Right atrium auricular region (tissue), 2 donors: Measurements from ENCODE around the gene CDK11B. TPM values are rescaled to one million over a fixed set of nuclear protein-coding genes. Genes with fewer than 3 reads are reported as not detected.
"Not testable (repeated sequence)": the region's sequence is repeated elsewhere in the genome, so short reads cannot be mapped to it uniquely, and the experiment has no call there.

Experiments used
- DNase-seq: peaks from one replicate; pipeline ENCODE4 v3.0.0-alpha.2; 2019; ENCODE audit warnings: low spot score
- H3K27ac ChIP-seq, 2 donors: fragments of 200-600 bp; sonication (generic); 1 replicate in 1 of 2; 2 replicates in 1 of 2; pipeline ENCODE4 v1.5.1; 2016 to 2019
- H3K27me3 ChIP-seq, 2 donors: fragments of 200-600 bp; sonication (generic); one replicate each; pipeline versions ENCODE4 v1.5.1 to v1.6.0; 2017 to 2019
- H3K36me3 ChIP-seq: fragments of 200-600 bp; sonication (generic); one replicate; pipeline ENCODE4 v1.5.1; 2016
- H3K4me1 ChIP-seq, 2 donors: fragments of 200-600 bp; sonication (generic); one replicate each; pipeline versions ENCODE4 v1.5.1 to v1.6.0; 2017 to 2019
- H3K4me3 ChIP-seq, 2 donors: fragments of 200-600 bp; sonication (generic); 1 replicate in 1 of 2; 2 replicates in 1 of 2; pipeline ENCODE4 v1.5.1; 2017 to 2019; ENCODE audit warnings: mild to moderate bottlenecking in 1 of 2, moderate library complexity in 1 of 2
- H3K9me3 ChIP-seq, 2 donors: fragments of 200-600 bp; sonication (generic); one replicate each; pipeline ENCODE4 v1.5.1; 2019
- total RNA-seq, 2 donors: library from RNA; depleted of rRNA; stranded (reverse); fragments of >200 nt; gene quantifications; one replicate each; pipeline ENCODE4 v1.1.0, GENCODE V29; 2016
- TF ChIP-seq, protein P1 (sequence below), 2 donors: fragments of 200-600 bp; sonication (generic); IDR thresholded peaks; one replicate each; pipeline ENCODE4 v1.5.1; 2019; ENCODE audit warnings: antibody characterized with exemption in 2 of 2

CDK11B gene
- 10 to 100 TPM; 16.2 to 19.7 TPM for total RNA-seq

GRCh38 chr1:1658583-1659549, at the start of gene CDK11B:
Gene CDK11B, minus strand, starts transcription at chr1:1659004. Its CDS starts 1,519 bp downstream, at chr1:1657485.
- peaks cover 29% of the 10 kb centered on the region for H3K36me3 ChIP-seq
- peaks cover 0 to 10% of the 10 kb centered on the region in 2 donors for H3K4me1 ChIP-seq
- peak within 1 kb of the TSS; percentile 89 to 97 for H3K27ac ChIP-seq
- H3K27me3 ChIP-seq, H3K9me3 ChIP-seq: not testable (repeated sequence)
- TF ChIP-seq, protein P1, sequence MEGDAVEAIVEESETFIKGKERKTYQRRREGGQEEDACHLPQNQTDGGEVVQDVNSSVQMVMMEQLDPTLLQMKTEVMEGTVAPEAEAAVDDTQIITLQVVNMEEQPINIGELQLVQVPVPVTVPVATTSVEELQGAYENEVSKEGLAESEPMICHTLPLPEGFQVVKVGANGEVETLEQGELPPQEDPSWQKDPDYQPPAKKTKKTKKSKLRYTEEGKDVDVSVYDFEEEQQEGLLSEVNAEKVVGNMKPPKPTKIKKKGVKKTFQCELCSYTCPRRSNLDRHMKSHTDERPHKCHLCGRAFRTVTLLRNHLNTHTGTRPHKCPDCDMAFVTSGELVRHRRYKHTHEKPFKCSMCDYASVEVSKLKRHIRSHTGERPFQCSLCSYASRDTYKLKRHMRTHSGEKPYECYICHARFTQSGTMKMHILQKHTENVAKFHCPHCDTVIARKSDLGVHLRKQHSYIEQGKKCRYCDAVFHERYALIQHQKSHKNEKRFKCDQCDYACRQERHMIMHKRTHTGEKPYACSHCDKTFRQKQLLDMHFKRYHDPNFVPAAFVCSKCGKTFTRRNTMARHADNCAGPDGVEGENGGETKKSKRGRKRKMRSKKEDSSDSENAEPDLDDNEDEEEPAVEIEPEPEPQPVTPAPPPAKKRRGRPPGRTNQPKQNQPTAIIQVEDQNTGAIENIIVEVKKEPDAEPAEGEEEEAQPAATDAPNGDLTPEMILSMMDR (IDR thresholded peaks at IDR 0.05) = peak in 1 of 2 donors; percentile 48
- DNase-seq = peak; percentile 93
- peak within 1 kb of the TSS; percentile 64 to 68 for H3K4me3 ChIP-seq

DNA sequence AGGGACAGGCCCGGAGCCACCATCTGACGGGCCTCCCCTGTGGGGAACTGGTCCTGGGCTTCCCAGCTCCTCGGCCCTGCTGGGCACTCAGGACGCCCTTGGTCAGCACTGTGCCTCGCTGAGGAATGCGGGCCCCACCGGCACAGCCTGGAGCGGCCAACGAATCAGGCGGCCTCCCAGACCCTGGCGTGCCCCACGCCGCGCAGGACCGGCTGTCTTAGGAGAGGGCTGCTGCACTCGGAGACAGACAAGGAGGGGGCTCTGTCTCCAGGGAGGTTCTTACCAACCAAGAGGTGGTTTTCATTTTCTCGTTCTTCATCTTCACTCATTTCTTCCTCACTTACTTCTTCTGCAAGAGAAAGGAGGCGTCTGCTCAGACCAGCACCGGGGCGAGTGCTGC, 49.1 kb upstream of the CDK11B start:
- H3K9me3 ChIP-seq, H3K4me3 ChIP-seq, H3K27me3 ChIP-seq, H3K4me1 ChIP-seq, H3K27ac ChIP-seq, DNase-seq: not testable (repeated sequence)
- peaks cover 12% of the 10 kb centered on the region for H3K36me3 ChIP-seq

- H3K4me1 ChIP-seq, H3K27ac ChIP-seq, H3K4me3 ChIP-seq, DNase-seq, H3K27me3 ChIP-seq, H3K9me3 ChIP-seq: not testable (repeated sequence)
- peaks cover 12% of the 10 kb centered on the region for H3K36me3 ChIP-seq
Measured at GRCh38 chr1:1707241-1707640, 48.4 kb upstream of the CDK11B start.

DNA sequence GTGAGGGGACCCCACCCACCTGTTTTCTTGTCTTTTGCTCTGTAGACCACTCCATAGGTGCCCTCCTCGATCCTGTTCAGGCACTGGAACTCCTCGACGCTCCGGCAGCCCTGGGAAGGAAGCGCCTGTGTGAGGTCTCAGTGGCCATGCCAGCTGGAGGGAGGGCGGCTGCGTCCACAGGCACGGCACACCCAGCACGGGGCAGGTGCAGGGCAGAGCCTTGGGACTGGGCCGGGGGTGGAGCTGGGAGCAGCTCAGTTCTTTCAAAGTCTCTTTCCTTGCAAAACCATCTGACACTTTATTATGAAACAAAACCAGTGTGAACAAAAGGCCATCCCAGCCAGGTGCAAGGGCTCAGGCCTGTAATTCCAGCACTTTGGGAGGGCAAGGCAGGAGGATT, 46.8 kb upstream of the CDK11B start:
- DNase-seq, H3K4me1 ChIP-seq, H3K4me3 ChIP-seq, H3K9me3 ChIP-seq, H3K27ac ChIP-seq, H3K27me3 ChIP-seq: not testable (repeated sequence)
- H3K36me3 ChIP-seq = peaks cover 12% of the 10 kb centered on the region

GRCh38 chr1:1704284-1704957, 45.6 kb upstream of the CDK11B start:
- not testable (repeated sequence) for H3K4me1 ChIP-seq, H3K27me3 ChIP-seq, H3K9me3 ChIP-seq, H3K27ac ChIP-seq, H3K4me3 ChIP-seq, DNase-seq
- H3K36me3 ChIP-seq = peaks cover 12% of the 10 kb centered on the region

DNA sequence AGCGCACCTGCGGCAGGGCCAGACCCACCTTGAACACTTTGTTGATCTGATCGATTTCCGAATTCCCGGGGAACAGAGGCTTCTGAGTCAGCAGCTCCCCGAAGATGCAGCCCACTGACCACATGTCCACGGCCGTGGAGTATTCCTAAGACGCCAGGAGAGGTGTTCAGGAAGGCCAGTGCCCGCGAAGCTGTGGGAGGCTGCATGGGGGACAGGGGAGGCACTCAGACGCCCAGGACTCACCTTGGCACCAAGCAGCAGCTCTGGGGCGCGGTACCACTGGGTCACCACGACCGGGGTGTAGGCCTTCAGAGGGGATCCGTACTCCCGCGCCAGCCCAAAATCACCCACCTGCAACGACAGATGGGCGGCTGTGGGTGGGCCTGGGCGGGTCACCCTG, 45.0 kb upstream of the CDK11B start:
- TF ChIP-seq, protein P1 (IDR thresholded peaks at IDR 0.05) = no peak
- Histone ChIP-seq H3K9me3 (no peaks in the 10 kb centered on the region), H3K27ac (no peak overlapping the region), H3K4me3 (no peak overlapping the region), H3K27me3 (no peaks in the 10 kb centered on the region), H3K4me1 (no peaks in the 10 kb centered on the region), H3K36me3 (peaks cover 12% of the 10 kb centered on the region)
- DNase-seq = no peak

DNA sequence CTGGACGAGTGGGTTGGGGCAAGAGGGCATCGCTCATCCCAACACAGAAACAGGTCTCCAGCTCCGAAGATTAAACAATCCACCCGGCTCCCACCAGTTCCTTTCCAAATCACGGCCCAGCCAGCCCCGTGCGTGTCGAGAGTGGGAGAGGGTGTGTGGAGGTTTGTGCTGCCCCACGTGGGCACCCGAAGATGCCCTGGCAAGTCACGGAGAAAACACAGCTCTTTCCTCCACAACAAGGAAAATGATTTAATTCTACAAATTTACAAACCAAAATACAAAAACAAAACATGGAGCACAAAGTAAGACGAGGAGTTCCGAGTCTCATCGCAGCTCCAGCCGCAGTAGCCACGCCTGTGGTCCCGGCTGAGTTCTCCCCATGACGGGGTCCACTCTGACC, 43.7 kb upstream of the CDK11B start:
- H3K27ac ChIP-seq, H3K9me3 ChIP-seq, DNase-seq, H3K4me1 ChIP-seq, H3K4me3 ChIP-seq, H3K27me3 ChIP-seq: not testable (repeated sequence)
- H3K36me3 ChIP-seq = peaks cover 12% of the 10 kb centered on the region

- H3K4me3 ChIP-seq, DNase-seq, H3K27me3 ChIP-seq, H3K4me1 ChIP-seq, H3K27ac ChIP-seq, H3K9me3 ChIP-seq: not testable (repeated sequence)
- peaks cover 12% of the 10 kb centered on the region for H3K36me3 ChIP-seq
Measured at GRCh38 chr1:1700557-1700956, 41.8 kb upstream of the CDK11B start.

DNA sequence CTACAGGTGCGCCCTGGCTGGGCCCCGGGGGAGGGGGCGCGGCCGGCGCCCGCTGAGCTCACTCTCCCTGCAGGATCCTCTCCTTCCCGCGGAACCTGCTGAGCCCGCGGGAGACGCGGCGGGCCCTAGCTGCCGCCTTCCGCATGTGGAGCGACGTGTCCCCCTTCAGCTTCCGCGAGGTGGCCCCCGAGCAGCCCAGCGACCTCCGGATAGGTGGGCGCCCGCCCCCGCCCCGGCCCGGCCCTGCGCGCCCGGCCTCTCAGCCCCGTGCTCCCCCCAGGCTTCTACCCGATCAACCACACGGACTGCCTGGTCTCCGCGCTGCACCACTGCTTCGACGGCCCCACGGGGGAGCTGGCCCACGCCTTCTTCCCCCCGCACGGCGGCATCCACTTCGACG, 41.3 kb upstream of the CDK11B start:
- H3K27ac ChIP-seq = not testable (repeated sequence)

DNA sequence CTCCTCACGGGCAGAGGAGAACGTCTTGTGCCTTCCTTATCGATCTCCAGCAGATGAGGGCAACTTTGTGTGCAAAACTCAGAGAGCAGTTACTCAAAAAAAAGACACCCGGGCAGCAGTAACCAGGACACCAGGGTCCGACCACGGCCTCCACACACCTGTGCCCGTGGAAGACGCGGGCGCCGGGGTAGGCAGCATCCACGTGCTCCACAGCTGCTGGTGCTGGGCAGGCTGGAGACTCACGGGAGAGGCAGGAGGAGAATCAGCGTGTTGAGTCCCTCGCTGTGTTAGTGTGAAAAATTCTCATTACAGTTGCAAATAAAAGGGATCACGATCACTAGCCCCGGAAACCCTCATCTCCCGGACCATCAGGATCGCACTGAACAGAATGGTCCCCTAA, 40.3 kb upstream of the CDK11B start:
- H3K9me3 ChIP-seq, H3K4me3 ChIP-seq, H3K4me1 ChIP-seq, H3K27ac ChIP-seq, H3K36me3 ChIP-seq, H3K27me3 ChIP-seq, DNase-seq: not testable (repeated sequence)

More for the DNA sequence above, 41.3 kb upstream of the CDK11B start:
- H3K4me3 ChIP-seq, H3K9me3 ChIP-seq, H3K4me1 ChIP-seq, H3K27me3 ChIP-seq, DNase-seq: not testable (repeated sequence)
- peaks cover 12% of the 10 kb centered on the region for H3K36me3 ChIP-seq

DNA sequence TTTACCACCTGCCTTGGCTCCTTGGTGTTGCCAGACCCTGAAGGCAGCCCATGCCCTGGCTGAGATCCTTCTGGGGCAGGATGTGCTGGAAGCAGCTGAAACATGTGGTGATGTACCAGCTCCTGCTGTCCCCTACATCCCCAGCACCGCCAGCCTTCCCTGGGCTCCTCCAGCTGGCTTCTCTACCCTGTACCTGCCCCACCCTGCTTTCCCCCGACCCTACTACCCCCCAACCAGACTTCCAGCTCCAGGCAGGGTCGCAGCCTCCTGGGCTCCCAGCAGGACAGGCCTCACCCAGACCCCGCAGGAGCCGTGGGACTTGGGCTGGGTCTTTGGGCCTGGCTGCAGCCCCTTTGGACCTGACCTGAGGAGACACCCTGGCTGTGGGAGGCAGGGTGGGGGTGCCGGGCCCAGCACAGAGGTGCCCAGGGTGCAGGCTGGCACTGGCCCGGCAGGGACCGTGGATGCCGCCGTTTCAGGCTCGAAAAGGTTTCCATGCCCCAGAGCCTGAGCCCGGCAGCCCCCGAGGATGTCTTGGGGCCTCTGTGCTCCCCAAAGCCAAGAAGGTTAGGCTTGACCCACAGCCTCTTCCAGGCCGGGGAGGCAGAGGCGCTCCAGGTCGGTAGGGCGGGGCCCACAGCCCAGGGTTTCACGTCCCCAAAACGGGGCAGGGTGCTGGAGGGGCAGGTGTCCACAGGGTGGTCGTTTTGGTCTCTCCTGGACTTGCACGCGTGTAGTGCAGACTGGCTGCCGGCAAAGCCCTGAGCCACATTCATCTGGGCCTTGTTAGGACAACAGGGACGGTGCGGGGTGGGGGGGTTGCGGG, 38.8 kb upstream of the CDK11B start:
- H3K9me3 ChIP-seq, H3K27me3 ChIP-seq, H3K27ac ChIP-seq, H3K36me3 ChIP-seq, DNase-seq, H3K4me3 ChIP-seq, H3K4me1 ChIP-seq: not testable (repeated sequence)
